GM23338 (cell line): ENCODE results near the gene SIGLEC12. TPM values are rescaled to one million over a fixed set of nuclear protein-coding genes. Genes with fewer than 3 reads are reported as not detected.

Source experiments
- ATAC-seq: fragments of 200-7000 bp; cut with Tn5 transposase; 3 replicates; pipeline ENCODE4 v1.9.1; 2020
- DNase-seq: peaks from one replicate; pipeline ENCODE4 v3.0.0-alpha.2; 2015; ENCODE audit warnings: low spot score
- H2AFZ ChIP-seq: fragments of 200-600 bp; sonication (generic); 2 replicates; pipeline ENCODE4 v1.8.0; 2016; ENCODE audit warnings: antibody characterized with exemption, mild to moderate bottlenecking, moderate library complexity
- H3F3A ChIP-seq: fragments of 200-600 bp; sonication (generic); replicated peaks from 2 replicates; pipeline ENCODE4 v1.8.0; 2017; ENCODE audit warnings: antibody characterized with exemption, mixed run types, low read depth
- H3K27ac ChIP-seq: fragments of 200-600 bp; sonication (generic); 2 replicates; pipeline ENCODE4 v1.6.1; 2016; ENCODE audit warnings: low read depth
- H3K27me3 ChIP-seq: fragments of 200-600 bp; sonication (generic); 2 replicates; pipeline ENCODE4 v1.8.0; 2016; ENCODE audit warnings: mild to moderate bottlenecking, mixed run types, moderate library complexity; ENCODE audit not compliant: insufficient read depth
- H3K36me3 ChIP-seq: fragments of 200-600 bp; sonication (generic); 2 replicates; pipeline ENCODE4 v1.8.0; 2016; ENCODE audit warnings: mild to moderate bottlenecking; ENCODE audit not compliant: insufficient read depth
- H3K4me1 ChIP-seq: fragments of 200-600 bp; sonication (generic); 2 replicates; pipeline ENCODE4 v1.8.0; 2016; ENCODE audit warnings: mild to moderate bottlenecking, moderate library complexity; ENCODE audit not compliant: insufficient read depth
- H3K4me2 ChIP-seq: fragments of 200-600 bp; sonication (generic); 2 replicates; pipeline ENCODE4 v1.7.1; 2017; ENCODE audit warnings: mixed run types
- H3K4me3 ChIP-seq: fragments of 200-600 bp; sonication (generic); 2 replicates; pipeline ENCODE4 v1.6.1; 2016; ENCODE audit warnings: mixed run types
- H3K79me2 ChIP-seq: fragments of 200-600 bp; sonication (generic); replicated peaks from 2 replicates; pipeline ENCODE4 v1.8.0; 2017; ENCODE audit warnings: mild to moderate bottlenecking; ENCODE audit not compliant: insufficient read depth
- H3K9me2 ChIP-seq: fragments of 200-600 bp; sonication (generic); 2 replicates; pipeline ENCODE4 v1.8.0; 2017; ENCODE audit not compliant: insufficient read depth
- H4K20me1 ChIP-seq: fragments of 200-600 bp; sonication (generic); replicated peaks from 2 replicates; pipeline ENCODE4 v1.8.0; 2017; ENCODE audit warnings: mild to moderate bottlenecking; ENCODE audit not compliant: insufficient read depth
- H3K27ac Mint-ChIP-seq: 2 replicates; pipeline ENCODE4 v1.8.0; 2020; ENCODE audit warnings: inconsistent platforms, mild to moderate bottlenecking, moderate library complexity, mixed read lengths
- H3K27me3 Mint-ChIP-seq: 3 replicates; pipeline ENCODE4 v1.8.0; 2022; ENCODE audit warnings: low read depth, mild to moderate bottlenecking, moderate library complexity, mixed read lengths, inconsistent platforms; ENCODE audit not compliant: insufficient read depth, poor library complexity
- H3K36me3 Mint-ChIP-seq: 3 replicates; pipeline ENCODE4 v1.8.0; 2021; ENCODE audit warnings: low read depth, mild to moderate bottlenecking, inconsistent platforms, moderate library complexity, mixed read lengths
- H3K4me1 Mint-ChIP-seq: 3 replicates; pipeline ENCODE4 v1.8.0; 2020; ENCODE audit warnings: mild to moderate bottlenecking, inconsistent platforms, mixed read lengths
- H3K4me3 Mint-ChIP-seq: 3 replicates; pipeline ENCODE4 v1.8.0; 2021; ENCODE audit warnings: moderate library complexity, mild to moderate bottlenecking, inconsistent platforms, mixed read lengths
- H3K9me3 Mint-ChIP-seq: 3 replicates; pipeline ENCODE4 v1.8.0; 2020; ENCODE audit warnings: moderate library complexity, mild to moderate bottlenecking, inconsistent platforms, mixed read lengths
- ETS1 ChIP-seq: IDR thresholded peaks from 2 replicates; pipeline ENCODE4 v1.6.1; 2016; ENCODE audit warnings: antibody characterized with exemption
- EZH2 ChIP-seq: fragments of 200-600 bp; sonication (generic); IDR thresholded peaks from one replicate; pipeline ENCODE4 v1.8.0; 2017; ENCODE audit warnings: antibody characterized with exemption, mild to moderate bottlenecking, low read depth; ENCODE audit not compliant: unreplicated experiment
- EZH2phosphoT487 ChIP-seq: fragments of 200-600 bp; sonication (generic); IDR thresholded peaks from one replicate; pipeline ENCODE4 v1.8.1; 2018; ENCODE audit warnings: antibody characterized with exemption; ENCODE audit not compliant: unreplicated experiment
- JUNB ChIP-seq: IDR thresholded peaks from one replicate; pipeline ENCODE4 v1.6.1; 2016; ENCODE audit warnings: antibody characterized with exemption; ENCODE audit not compliant: unreplicated experiment
- NANOG ChIP-seq: IDR thresholded peaks from 2 replicates; pipeline ENCODE4 v1.6.1; 2016; ENCODE audit warnings: antibody characterized with exemption, borderline replicate concordance
- POLR2AphosphoS5 ChIP-seq: IDR thresholded peaks from 2 replicates; pipeline ENCODE4 v1.6.1; 2016; ENCODE audit warnings: antibody characterized with exemption, low read depth
- ZNF114 ChIP-seq: fragments of 250-450 bp; sonication (Bioruptor Pico); IDR thresholded peaks from 2 replicates; pipeline ENCODE4 v1.5.0; 2020; ENCODE audit warnings: mild to moderate bottlenecking, moderate library complexity
- ZNF331 ChIP-seq: fragments of 250-450 bp; sonication (Bioruptor Pico); IDR thresholded peaks from 2 replicates; pipeline ENCODE4 v1.5.0; 2020; ENCODE audit warnings: low read depth, mild to moderate bottlenecking, moderate library complexity
- polyA plus RNA-seq: library from polyadenylated mRNA; unstranded; fragments of >200 nt; fragmentation: Nextera tagmentation; extraction: Ambion mirVana; gene quantifications from 2 replicates; pipeline ENCODE4 v1.2.1, GENCODE V29; 2016
- total RNA-seq: library from RNA; depleted of rRNA; stranded (reverse); fragments of >200 nt; shearing (Covaris generic); gene quantifications from 2 replicates; pipeline ENCODE4 v1.2.3, GENCODE V29; 2014
- TF ChIP-seq, protein P1 (sequence below), 2 experiments: fragments of 200-600 bp in 1 of 2; sonication (generic) in 1 of 2; conservative IDR thresholded peaks; 2 replicates each; pipeline versions ENCODE4 v1.5.1 to v1.6.1; 2016 to 2017; ENCODE audit warnings: antibody characterized with exemption in 2 of 2, low read depth in 2 of 2, mild to moderate bottlenecking in 2 of 2, moderate library complexity in 1 of 2
- TF ChIP-seq, protein P2 (sequence below): fragments of 250-450 bp; sonication (Bioruptor Pico); IDR thresholded peaks from 2 replicates; pipeline ENCODE4 v1.5.0; 2020; ENCODE audit warnings: mild to moderate bottlenecking, moderate library complexity

SIGLEC12 gene
- total and polyA plus RNA-seq, 2 experiments from 2014 or later, result not detected

- Mint-ChIP-seq H3K36me3 (peaks cover 16% of the 10 kb centered on the region), H3K4me3 (no peak overlapping the region), H3K4me1 (no peaks in the 10 kb centered on the region), H3K27ac (no peak overlapping the region), H3K27me3 (no peaks in the 10 kb centered on the region), H3K9me3 (peaks cover 90% of the 10 kb centered on the region)
- Histone ChIP-seq H3K4me3 (no peak overlapping the region), H3K27me3 (no peaks in the 10 kb centered on the region), H3K4me2 (no peak overlapping the region), H3K27ac (no peak overlapping the region), H3K4me1 (no peaks in the 10 kb centered on the region; the same call in 1 of the 2 replicates), H2AFZ (no peak overlapping the region), H3K9me2 (no peaks in the 10 kb centered on the region), H3K79me2 (no peaks in the 10 kb centered on the region), H3K36me3 (no peaks in the 10 kb centered on the region), H4K20me1 (no peaks in the 10 kb centered on the region), H3F3A (no peaks in the 10 kb centered on the region)
- TF ChIP-seq ZNF331 (CRISPR knock-in tag), result no peak
- TF ChIP-seq EZH2, result no peak
- TF ChIP-seq ZNF114 (CRISPR knock-in tag), result no peak
- TF ChIP-seq EZH2phosphoT487, result no peak
- TF ChIP-seq NANOG, result no peak
- TF ChIP-seq, protein P1, sequence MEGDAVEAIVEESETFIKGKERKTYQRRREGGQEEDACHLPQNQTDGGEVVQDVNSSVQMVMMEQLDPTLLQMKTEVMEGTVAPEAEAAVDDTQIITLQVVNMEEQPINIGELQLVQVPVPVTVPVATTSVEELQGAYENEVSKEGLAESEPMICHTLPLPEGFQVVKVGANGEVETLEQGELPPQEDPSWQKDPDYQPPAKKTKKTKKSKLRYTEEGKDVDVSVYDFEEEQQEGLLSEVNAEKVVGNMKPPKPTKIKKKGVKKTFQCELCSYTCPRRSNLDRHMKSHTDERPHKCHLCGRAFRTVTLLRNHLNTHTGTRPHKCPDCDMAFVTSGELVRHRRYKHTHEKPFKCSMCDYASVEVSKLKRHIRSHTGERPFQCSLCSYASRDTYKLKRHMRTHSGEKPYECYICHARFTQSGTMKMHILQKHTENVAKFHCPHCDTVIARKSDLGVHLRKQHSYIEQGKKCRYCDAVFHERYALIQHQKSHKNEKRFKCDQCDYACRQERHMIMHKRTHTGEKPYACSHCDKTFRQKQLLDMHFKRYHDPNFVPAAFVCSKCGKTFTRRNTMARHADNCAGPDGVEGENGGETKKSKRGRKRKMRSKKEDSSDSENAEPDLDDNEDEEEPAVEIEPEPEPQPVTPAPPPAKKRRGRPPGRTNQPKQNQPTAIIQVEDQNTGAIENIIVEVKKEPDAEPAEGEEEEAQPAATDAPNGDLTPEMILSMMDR (conservative IDR thresholded peaks at IDR 0.05; ENCODE audit: low read depth in 2 of 2), result no peak
- no peak for TF ChIP-seq ETS1
- no peak for TF ChIP-seq POLR2AphosphoS5
- no peak for ATAC-seq
- no peak for DNase-seq
Observed at GRCh38 chr19:51529301-51529700, 27.7 kb upstream of the SIGLEC12 start.

DNA sequence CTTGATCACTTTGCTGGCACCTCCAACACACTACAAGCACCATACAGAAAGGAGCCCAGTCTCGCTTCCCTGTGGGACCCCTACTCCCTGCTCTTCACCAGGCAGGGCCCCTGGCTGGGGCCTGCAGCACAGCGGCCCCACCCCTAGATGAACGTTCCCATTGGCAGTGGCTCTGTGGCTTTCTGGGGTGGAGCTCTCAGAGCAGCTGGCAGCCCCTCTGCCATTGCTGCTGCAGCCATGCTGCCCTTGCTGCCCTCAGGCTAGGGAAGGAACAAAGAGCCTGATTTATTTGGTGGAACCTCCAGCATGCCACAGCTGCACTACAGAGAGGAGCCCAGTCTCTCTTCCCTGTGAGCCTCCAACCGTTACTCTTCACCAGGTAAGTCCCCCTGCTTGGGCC lies 24.1 kb upstream of the SIGLEC12 start:
- H3K4me1 ChIP-seq, result no peaks in the 10 kb centered on the region
- H3K27ac Mint-ChIP-seq, result no peak overlapping the region
- H2AFZ ChIP-seq, result peak overlapping the region; percentile 87
- no peak for DNase-seq
- no peak for ATAC-seq
- no peak overlapping the region for H3K27ac ChIP-seq
- H3K79me2 ChIP-seq, result no peaks in the 10 kb centered on the region
- peaks cover 96% of the 10 kb centered on the region for H3K9me3 Mint-ChIP-seq
- no peaks in the 10 kb centered on the region for H3K9me2 ChIP-seq
- no peak overlapping the region for H3K4me3 ChIP-seq
- H3K27me3 ChIP-seq, result no peaks in the 10 kb centered on the region
- no peaks in the 10 kb centered on the region for H4K20me1 ChIP-seq
- H3K4me3 Mint-ChIP-seq, result no peak overlapping the region
- peaks cover 19% of the 10 kb centered on the region; the same call in 2 of the 3 replicates for H3K36me3 Mint-ChIP-seq
- no peaks in the 10 kb centered on the region for H3K4me1 Mint-ChIP-seq
- H3K36me3 ChIP-seq, result no peaks in the 10 kb centered on the region
- no peaks in the 10 kb centered on the region for H3F3A ChIP-seq
- no peaks in the 10 kb centered on the region for H3K27me3 Mint-ChIP-seq
- H3K4me2 ChIP-seq, result no peak overlapping the region
- TF ChIP-seq, protein P2, sequence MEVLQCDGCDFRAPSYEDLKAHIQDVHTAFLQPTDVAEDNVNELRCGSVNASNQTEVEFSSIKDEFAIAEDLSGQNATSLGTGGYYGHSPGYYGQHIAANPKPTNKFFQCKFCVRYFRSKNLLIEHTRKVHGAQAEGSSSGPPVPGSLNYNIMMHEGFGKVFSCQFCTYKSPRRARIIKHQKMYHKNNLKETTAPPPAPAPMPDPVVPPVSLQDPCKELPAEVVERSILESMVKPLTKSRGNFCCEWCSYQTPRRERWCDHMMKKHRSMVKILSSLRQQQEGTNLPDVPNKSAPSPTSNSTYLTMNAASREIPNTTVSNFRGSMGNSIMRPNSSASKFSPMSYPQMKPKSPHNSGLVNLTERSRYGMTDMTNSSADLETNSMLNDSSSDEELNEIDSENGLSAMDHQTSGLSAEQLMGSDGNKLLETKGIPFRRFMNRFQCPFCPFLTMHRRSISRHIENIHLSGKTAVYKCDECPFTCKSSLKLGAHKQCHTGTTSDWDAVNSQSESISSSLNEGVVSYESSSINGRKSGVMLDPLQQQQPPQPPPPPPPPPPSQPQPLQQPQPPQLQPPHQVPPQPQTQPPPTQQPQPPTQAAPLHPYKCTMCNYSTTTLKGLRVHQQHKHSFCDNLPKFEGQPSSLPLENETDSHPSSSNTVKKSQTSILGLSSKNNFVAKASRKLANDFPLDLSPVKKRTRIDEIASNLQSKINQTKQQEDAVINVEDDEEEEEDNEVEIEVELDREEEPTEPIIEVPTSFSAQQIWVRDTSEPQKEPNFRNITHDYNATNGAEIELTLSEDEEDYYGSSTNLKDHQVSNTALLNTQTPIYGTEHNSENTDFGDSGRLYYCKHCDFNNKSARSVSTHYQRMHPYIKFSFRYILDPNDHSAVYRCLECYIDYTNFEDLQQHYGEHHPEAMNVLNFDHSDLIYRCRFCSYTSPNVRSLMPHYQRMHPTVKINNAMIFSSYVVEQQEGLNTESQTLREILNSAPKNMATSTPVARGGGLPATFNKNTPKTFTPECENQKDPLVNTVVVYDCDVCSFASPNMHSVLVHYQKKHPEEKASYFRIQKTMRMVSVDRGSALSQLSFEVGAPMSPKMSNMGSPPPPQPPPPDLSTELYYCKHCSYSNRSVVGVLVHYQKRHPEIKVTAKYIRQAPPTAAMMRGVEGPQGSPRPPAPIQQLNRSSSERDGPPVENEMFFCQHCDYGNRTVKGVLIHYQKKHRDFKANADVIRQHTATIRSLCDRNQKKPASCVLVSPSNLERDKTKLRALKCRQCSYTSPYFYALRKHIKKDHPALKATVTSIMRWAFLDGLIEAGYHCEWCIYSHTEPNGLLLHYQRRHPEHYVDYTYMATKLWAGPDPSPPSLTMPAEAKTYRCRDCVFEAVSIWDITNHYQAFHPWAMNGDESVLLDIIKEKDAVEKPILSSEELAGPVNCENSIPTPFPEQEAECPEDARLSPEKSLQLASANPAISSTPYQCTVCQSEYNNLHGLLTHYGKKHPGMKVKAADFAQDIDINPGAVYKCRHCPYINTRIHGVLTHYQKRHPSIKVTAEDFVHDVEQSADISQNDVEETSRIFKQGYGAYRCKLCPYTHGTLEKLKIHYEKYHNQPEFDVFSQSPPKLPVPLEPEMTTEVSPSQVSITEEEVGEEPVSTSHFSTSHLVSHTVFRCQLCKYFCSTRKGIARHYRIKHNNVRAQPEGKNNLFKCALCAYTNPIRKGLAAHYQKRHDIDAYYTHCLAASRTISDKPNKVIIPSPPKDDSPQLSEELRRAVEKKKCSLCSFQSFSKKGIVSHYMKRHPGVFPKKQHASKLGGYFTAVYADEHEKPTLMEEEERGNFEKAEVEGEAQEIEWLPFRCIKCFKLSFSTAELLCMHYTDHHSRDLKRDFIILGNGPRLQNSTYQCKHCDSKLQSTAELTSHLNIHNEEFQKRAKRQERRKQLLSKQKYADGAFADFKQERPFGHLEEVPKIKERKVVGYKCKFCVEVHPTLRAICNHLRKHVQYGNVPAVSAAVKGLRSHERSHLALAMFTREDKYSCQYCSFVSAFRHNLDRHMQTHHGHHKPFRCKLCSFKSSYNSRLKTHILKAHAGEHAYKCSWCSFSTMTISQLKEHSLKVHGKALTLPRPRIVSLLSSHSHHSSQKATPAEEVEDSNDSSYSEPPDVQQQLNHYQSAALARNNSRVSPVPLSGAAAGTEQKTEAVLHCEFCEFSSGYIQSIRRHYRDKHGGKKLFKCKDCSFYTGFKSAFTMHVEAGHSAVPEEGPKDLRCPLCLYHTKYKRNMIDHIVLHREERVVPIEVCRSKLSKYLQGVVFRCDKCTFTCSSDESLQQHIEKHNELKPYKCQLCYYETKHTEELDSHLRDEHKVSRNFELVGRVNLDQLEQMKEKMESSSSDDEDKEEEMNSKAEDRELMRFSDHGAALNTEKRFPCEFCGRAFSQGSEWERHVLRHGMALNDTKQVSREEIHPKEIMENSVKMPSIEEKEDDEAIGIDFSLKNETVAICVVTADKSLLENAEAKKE, result no peak
- TF ChIP-seq EZH2phosphoT487 (no peak), ZNF331 (CRISPR knock-in tag) (no peak), JUNB (no peak), ZNF114 (CRISPR knock-in tag) (no peak)
- TF ChIP-seq, protein P1 (conservative IDR thresholded peaks at IDR 0.05; ENCODE audit: low read depth in 2 of 2), result no peak
